HS-5 (cell line): ENCODE data around the gene CAMK2G.
"Not testable (repeated sequence)": the region's sequence is repeated elsewhere in the genome, so short reads cannot be mapped to it uniquely, and the experiment has no call there.

Experiments used
- DNase-seq: peaks from one replicate; pipeline ENCODE4 v3.0.0-alpha.2; 2012; ENCODE audit warnings: low read depth

The CAMK2G gene

GRCh38 chr10:73902351-73902750 lies 28.0 kb upstream of the CAMK2G start:
- no peak for DNase-seq

GRCh38 chr10:73901261-73901660 lies 26.9 kb upstream of the CAMK2G start:
- no peak for DNase-seq

DNA sequence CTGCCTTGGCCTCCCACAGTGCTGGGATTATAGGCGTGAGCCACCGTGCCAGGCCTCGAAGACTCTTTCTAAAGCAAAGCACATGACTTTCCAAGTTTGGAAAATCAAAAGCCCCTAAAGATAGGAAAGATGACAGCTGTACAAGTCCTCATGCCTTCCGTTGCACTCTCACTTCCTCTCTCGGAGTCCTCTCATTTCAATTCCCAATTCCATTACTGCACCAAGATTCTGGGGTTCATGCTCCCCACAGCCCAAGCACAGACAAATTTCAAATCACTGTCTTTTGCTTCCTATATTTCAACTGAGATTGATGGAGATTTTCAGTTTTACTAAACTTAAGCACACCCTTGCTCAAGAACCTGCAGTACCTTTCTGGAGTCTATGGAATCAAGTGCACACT lies 25.7 kb upstream of the CAMK2G start:
- no peak for DNase-seq

- peak; percentile 88 for DNase-seq
Observed at GRCh38 chr10:73899423-73899822, 25.1 kb upstream of the CAMK2G start.

GRCh38 chr10:73898730-73899410 lies 24.5 kb upstream of the CAMK2G start:
- no peak for DNase-seq

GRCh38 chr10:73897693-73898092 lies 23.3 kb upstream of the CAMK2G start:
- no peak for DNase-seq

- not testable (repeated sequence) for DNase-seq
Observed at GRCh38 chr10:73895381-73895780, 21.0 kb upstream of the CAMK2G start.

DNA sequence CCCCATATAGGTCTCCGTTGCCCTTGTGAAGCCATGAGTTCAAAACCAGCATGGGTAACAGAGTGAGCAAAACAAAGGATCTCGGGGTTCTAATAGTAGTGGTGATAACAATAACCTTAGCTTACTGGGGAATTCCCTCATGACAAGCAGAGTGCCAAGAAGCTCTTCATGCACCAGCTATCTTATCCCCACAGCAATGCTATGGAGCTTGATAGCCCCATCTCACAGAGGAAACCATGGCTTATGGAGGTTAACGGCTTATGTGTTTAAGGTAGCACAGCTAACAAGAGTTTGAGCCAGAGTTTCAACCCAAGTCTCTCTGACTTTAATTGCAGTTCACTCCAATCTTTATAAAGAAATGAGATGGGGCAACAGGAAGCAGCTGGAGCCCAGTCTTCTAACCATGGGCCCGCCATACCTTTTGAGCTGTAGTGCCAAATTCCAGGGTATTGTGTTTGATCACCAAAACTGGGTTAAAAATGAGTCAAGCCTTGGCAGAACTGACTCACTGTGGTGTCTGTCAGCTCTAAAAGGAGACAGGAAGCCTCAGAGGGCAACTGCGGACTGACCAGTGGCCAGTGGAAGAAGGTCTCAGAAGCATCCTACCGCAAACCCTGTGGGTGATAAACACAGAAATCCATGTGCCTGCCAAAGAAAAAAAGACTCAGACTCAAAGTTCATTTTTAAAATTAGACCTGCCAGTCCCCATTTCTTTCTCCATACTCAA lies 20.1 kb upstream of the CAMK2G start:
- no peak for DNase-seq

DNA sequence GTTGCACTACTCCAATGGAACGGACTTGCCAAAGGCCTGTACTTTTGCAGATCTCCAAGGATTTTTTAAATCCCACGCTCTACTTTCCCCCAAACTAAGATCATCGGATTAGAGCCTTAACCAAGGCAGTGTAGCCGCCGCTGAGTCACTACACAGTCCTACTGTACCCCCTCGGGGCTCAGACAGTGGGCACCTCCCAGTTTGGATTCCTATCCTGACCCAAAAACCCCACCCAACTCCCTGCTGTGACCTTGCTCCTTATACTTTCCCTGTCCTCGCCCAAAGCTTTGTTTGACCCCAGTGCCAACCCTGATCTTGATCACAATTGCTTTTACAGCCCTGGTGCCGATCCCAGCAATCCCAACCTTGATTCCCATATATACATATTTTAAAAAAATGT lies 19.1 kb upstream of the CAMK2G start:
- no peak for DNase-seq

- DNase-seq: no peak
Observed at GRCh38 chr10:73892310-73893030, 18.1 kb upstream of the CAMK2G start.

- DNase-seq: no peak
Observed at GRCh38 chr10:73891540-73891939, 17.2 kb upstream of the CAMK2G start.

GRCh38 chr10:73890830-73891229 lies 16.5 kb upstream of the CAMK2G start:
- not testable (repeated sequence) for DNase-seq

- DNase-seq: no peak
Observed at GRCh38 chr10:73890261-73890660, 15.9 kb upstream of the CAMK2G start.

GRCh38 chr10:73889416-73889815 lies 15.1 kb upstream of the CAMK2G start:
- DNase-seq: not testable (repeated sequence)

- no peak for DNase-seq
Observed at GRCh38 chr10:73889014-73889413, 14.7 kb upstream of the CAMK2G start.

DNA sequence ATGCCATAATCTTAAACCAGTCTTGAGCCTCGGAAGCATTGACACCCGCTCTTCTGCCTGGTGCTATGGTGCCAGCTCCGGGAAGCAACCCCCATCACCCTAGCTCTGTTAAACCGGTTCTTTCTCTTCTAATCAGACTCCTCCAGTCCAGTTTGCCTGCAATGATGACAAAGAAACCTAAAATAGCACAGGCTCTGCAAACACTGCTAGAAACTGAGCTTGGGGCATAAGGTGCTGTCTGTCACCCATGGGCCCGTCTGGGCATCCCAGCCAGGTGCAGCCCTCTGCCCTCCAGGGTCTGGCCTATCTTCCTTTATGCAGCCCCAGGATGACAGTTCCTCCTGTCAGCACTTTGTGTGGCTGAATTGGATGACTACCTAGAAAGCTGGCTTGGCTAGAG lies 14.2 kb upstream of the CAMK2G start:
- DNase-seq: no peak

DNA sequence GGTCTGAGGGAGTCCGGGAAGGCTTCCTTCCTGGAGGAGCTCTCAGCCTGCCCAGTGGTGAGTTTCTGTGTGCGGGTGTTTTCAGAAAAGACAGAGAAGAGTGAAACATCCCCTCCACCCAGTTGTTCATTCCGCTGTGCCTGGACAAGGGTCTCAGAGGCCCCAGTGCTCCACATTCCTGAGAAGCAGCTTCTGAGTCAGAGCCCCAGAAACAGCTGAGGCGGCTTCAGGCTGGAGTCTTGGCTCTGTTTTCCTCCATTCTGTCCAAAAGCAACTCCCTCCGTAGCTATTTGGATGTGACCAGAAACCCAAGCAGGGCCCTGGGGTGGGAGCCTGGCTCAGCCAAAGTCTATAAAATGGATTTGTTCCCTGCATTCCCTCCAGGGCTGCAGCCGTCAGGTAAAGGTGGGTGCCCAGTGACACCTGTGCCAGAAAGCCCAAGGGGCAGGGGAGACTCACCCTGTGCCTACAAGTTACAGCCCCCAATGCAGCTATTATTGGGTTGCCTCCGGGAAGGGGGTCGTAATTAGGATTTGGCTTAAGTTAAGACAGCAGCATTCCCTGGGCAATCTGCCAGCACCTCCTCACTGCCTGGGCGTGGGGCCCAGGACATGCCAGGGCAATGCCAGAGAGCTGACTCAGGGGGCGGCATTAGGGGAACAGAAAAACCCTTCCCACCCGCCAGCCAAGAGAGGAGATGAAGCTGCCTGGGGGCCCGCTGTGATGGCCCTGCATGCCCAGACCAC lies 13.1 kb upstream of the CAMK2G start:
- no peak for DNase-seq

GRCh38 chr10:73886661-73887293 lies 12.4 kb upstream of the CAMK2G start:
- DNase-seq: no peak

GRCh38 chr10:73886085-73886529 lies 11.8 kb upstream of the CAMK2G start:
- no peak for DNase-seq

- no peak for DNase-seq
Observed at GRCh38 chr10:73884017-73884416, 9.7 kb upstream of the CAMK2G start.

DNA sequence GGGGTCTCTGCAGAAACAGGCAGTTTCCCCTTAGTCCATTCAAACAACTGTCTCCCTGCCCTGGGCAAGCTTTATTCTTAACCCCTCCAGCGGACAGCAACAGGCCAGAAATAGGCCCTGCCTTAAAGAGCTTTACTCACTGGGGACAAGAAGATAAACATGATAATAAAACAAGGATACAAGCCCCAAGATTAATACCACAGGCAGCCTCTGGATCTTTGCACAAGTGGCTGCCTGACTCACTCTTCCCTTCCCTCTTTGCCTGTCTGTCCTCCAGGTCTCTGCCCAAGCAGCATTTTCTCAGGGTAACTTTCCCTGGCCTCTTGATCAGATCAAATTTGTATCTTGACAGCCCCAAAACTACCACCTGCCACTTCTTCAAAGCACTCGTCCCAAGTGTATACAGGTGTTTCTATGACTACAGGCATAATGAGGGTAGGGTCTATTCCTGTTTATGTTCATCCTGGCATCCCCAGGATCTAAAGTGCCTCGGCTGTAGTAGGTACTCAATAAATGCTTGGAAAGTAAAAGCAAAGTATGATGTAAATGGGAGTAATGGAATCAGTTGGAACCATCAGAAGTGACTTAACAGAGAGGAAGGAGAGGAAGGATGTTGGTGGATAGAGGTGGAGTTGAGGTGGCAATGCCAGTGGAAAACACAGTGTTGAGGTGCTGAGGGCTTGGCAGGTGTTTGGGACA lies 7.0 kb upstream of the CAMK2G start:
- DNase-seq: no peak
